CD14-positive monocyte (primary cell): ENCODE results near the gene ZCCHC4. TPM values are rescaled to one million over a fixed set of nuclear protein-coding genes. Genes with fewer than 3 reads are reported as not detected.
A peak's percentile ranks its signal among the peaks of the same experiment; 100 is the strongest.

Experiments
- DNase-seq, 3 donors: peaks; one replicate each; pipeline ENCODE4 v3.0.0-alpha.2; 2011 to 2022
- H2AFZ ChIP-seq: 2 replicates; pipeline ENCODE4 v1.6.0; 2012; ENCODE audit warnings: mild to moderate bottlenecking, low read depth, low read length, inconsistent platforms; ENCODE audit not compliant: insufficient read depth, poor library complexity, severe bottlenecking
- H3K27ac ChIP-seq, 2 donors: 1 replicate in 1 of 2; 2 replicates in 1 of 2; pipeline ENCODE4 v1.5.1; 2012 to 2013; ENCODE audit warnings: low read length in 2 of 2, control low read depth in 1 of 2, inconsistent platforms in 1 of 2, low read depth in 1 of 2, mild to moderate bottlenecking in 1 of 2
- H3K27me3 ChIP-seq, 2 donors: one replicate each; pipeline versions ENCODE4 v1.6.0 to v1.6.1; 2011 to 2013; ENCODE audit warnings: low read length in 2 of 2; ENCODE audit not compliant: control insufficient read depth in 2 of 2, insufficient read depth in 2 of 2
- H3K36me3 ChIP-seq, 2 donors: replicated peaks in 1 of 2; 1 replicate in 1 of 2; 2 replicates in 1 of 2; pipeline versions ENCODE4 v1.5.1 to v1.6.1; 2012 to 2013; ENCODE audit warnings: low read length in 2 of 2, control low read depth in 1 of 2, inconsistent platforms in 1 of 2, mild to moderate bottlenecking in 1 of 2; ENCODE audit not compliant: insufficient read depth in 2 of 2, control insufficient read depth in 1 of 2
- H3K4me1 ChIP-seq, 2 donors: 1 replicate in 1 of 2; 2 replicates in 1 of 2; pipeline versions ENCODE4 v1.5.1 to v1.6.1; 2012 to 2013; ENCODE audit warnings: low read length in 2 of 2, control low read depth in 1 of 2, inconsistent platforms in 1 of 2, mild to moderate bottlenecking in 1 of 2, moderate library complexity in 1 of 2; ENCODE audit not compliant: insufficient read depth in 2 of 2, control insufficient read depth in 1 of 2
- H3K4me2 ChIP-seq: replicated peaks from 2 replicates; pipeline ENCODE3; 2012; ENCODE audit warnings: low read length, moderate library complexity, mild to moderate bottlenecking; ENCODE audit not compliant: poor library complexity, severe bottlenecking; ENCODE audit errors: extremely low read depth
- H3K4me3 ChIP-seq, 3 experiments: fragments of 200-600 bp in 1 of 3; sonication (generic) in 1 of 3; replicated peaks in 1 of 3; 1 replicate in 2 of 3; 2 replicates in 1 of 3; pipeline ENCODE4 v1.5.1; 2011 to 2013; ENCODE audit warnings: low read length in 3 of 3, mild to moderate bottlenecking in 3 of 3, control low read depth in 2 of 3, low read depth in 2 of 3, inconsistent platforms in 1 of 3, moderate library complexity in 1 of 3
- H3K79me2 ChIP-seq: 2 replicates; pipeline ENCODE4 v1.6.0; 2012; ENCODE audit warnings: mild to moderate bottlenecking, control low read depth, inconsistent platforms, low read length, moderate library complexity; ENCODE audit not compliant: insufficient read depth
- H3K9ac ChIP-seq: 2 replicates; pipeline ENCODE4 v1.6.0; 2017; ENCODE audit warnings: low read length, mild to moderate bottlenecking; ENCODE audit not compliant: insufficient read depth, poor library complexity, severe bottlenecking
- H3K9me3 ChIP-seq, 2 donors: replicated peaks in 1 of 2; 1 replicate in 1 of 2; 2 replicates in 1 of 2; pipeline versions ENCODE4 v1.5.1 to v1.6.1; 2012 to 2013; ENCODE audit warnings: low read length in 2 of 2, control low read depth in 1 of 2; ENCODE audit not compliant: control insufficient read depth in 1 of 2, insufficient read depth in 1 of 2
- H4K20me1 ChIP-seq: 2 replicates; pipeline ENCODE4 v1.6.0; 2012; ENCODE audit warnings: mild to moderate bottlenecking, low read length, control low read depth, moderate library complexity; ENCODE audit not compliant: insufficient read depth
- H3K27ac Mint-ChIP-seq, 7 donors: one replicate each; pipeline ENCODE4 v1.8.0; 2020; ENCODE audit warnings: mild to moderate bottlenecking in 7 of 7, mixed read lengths in 7 of 7, moderate library complexity in 6 of 7, inconsistent platforms in 2 of 7
- H3K27me3 Mint-ChIP-seq, 3 donors: one replicate each; pipeline ENCODE4 v1.8.0; 2021 to 2022; ENCODE audit warnings: low read depth in 3 of 3, mild to moderate bottlenecking in 3 of 3, mixed read lengths in 3 of 3, moderate library complexity in 3 of 3, inconsistent platforms in 1 of 3
- H3K36me3 Mint-ChIP-seq, 2 donors: one replicate each; pipeline ENCODE4 v1.8.0; 2020; ENCODE audit warnings: mixed read lengths in 2 of 2, inconsistent platforms in 1 of 2, mild to moderate bottlenecking in 1 of 2
- H3K4me1 Mint-ChIP-seq: one replicate; pipeline ENCODE4 v1.8.0; 2020; ENCODE audit warnings: mild to moderate bottlenecking, mixed read lengths
- H3K4me3 Mint-ChIP-seq, 2 donors: one replicate each; pipeline ENCODE4 v1.8.0; 2020; ENCODE audit warnings: mild to moderate bottlenecking in 2 of 2, mixed read lengths in 2 of 2, moderate library complexity in 1 of 2
- H3K9me3 Mint-ChIP-seq, 7 donors: one replicate each; pipeline ENCODE4 v1.8.0; 2020 to 2022; ENCODE audit warnings: mixed read lengths in 7 of 7, mild to moderate bottlenecking in 6 of 7, moderate library complexity in 6 of 7, inconsistent platforms in 2 of 7
- WGBS: methylation state at CpG from one replicate; pipeline ENCODE4 v1.1.5; 2013; ENCODE audit warnings: missing lambda C conversion rate; ENCODE audit not compliant: insufficient coverage; 5-methylcytosine and 5-hydroxymethylcytosine counted together
- intact Hi-C, 2 donors: fragments of 100-400 bp; cut with micrococcal nuclease; formaldehyde crosslinking; loops; one replicate each; pipeline versions ENCODE4 v1.15.0 to v1.15.1; 2023
- polyA plus RNA-seq, 3 donors: library from polyadenylated mRNA; depleted of rRNA in 1 of 3; unstranded in 2 of 3; stranded (reverse) in 1 of 3; fragments of 300-500 nt in 2 of 3; fragments of >200 nt in 1 of 3; fragmentation: Illumina TruSeq in 2 of 3; gene quantifications; 1 replicate in 2 of 3; 2 replicates in 1 of 3; pipeline ENCODE4 v1.2.3, GENCODE V29; 2012 to 2021
- TF ChIP-seq, protein P1 (sequence below): fragments of 200-600 bp; IDR thresholded peaks from one replicate; pipeline ENCODE4 v1.8.0; 2022; ENCODE audit warnings: antibody characterized with exemption, mild to moderate bottlenecking

The ZCCHC4 gene
- polyA plus RNA-seq, 3 donors = 1.6 to 3.5 (median 3.4) TPM

DNA sequence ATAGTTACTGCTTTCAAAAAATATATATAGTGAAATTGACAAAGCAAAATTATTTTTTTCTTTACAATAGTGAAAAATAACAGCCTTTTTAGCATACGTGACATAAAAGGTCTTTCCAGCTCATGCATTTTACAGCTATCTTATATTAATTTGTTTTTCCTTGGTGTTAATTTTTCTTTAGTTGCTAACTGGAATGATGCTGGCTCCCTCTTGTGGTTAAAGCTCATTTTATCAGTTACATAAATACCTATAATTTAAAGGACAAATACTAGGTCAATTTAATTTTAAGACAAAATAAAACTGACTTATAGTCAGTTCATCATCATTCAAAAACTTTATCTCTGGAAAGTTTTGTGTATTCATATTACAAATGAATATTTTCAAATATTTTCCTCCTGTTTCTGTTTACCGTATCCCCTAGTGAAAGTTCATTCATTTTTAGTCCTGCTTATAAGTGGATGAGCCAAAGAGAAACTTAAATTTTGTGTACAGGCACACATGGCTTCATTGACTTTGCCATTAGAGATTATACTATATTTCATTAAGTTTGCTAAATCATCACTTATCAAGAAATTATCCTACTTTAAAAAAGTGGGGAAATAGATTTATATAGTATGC lies 54.5 kb downstream of the ZCCHC4 start:
- Histone ChIP-seq H3K4me2 (no peak overlapping the region), H3K79me2 (no peaks in the 10 kb centered on the region), H3K9ac (no peak overlapping the region), H3K9me3 (no peaks in the 10 kb centered on the region), H3K4me3 (no peak overlapping the region), H3K36me3 (peaks cover 7 to 34% of the 10 kb centered on the region in 2 donors), H2AFZ (no peak overlapping the region), H3K4me1 (no peaks in the 10 kb centered on the region), H4K20me1 (no peaks in the 10 kb centered on the region), H3K27ac (no peak overlapping the region), H3K27me3 (no peaks in the 10 kb centered on the region)
- Mint-ChIP-seq H3K27me3 (no peaks in the 10 kb centered on the region), H3K27ac (no peak overlapping the region), H3K4me3 (no peak overlapping the region), H3K36me3 (peaks cover 22 to 28% of the 10 kb centered on the region in 2 donors), H3K4me1 (no peaks in the 10 kb centered on the region), H3K9me3 (no peaks in the 10 kb centered on the region)
- TF ChIP-seq, protein P1, sequence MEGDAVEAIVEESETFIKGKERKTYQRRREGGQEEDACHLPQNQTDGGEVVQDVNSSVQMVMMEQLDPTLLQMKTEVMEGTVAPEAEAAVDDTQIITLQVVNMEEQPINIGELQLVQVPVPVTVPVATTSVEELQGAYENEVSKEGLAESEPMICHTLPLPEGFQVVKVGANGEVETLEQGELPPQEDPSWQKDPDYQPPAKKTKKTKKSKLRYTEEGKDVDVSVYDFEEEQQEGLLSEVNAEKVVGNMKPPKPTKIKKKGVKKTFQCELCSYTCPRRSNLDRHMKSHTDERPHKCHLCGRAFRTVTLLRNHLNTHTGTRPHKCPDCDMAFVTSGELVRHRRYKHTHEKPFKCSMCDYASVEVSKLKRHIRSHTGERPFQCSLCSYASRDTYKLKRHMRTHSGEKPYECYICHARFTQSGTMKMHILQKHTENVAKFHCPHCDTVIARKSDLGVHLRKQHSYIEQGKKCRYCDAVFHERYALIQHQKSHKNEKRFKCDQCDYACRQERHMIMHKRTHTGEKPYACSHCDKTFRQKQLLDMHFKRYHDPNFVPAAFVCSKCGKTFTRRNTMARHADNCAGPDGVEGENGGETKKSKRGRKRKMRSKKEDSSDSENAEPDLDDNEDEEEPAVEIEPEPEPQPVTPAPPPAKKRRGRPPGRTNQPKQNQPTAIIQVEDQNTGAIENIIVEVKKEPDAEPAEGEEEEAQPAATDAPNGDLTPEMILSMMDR = peak; percentile 68
- peak; percentile 5 to 29 (median 16) for DNase-seq
- intact Hi-C loops = no loop called here
- WGBS = no CpG with 5 or more reads among the region's 2 CpGs

DNA sequence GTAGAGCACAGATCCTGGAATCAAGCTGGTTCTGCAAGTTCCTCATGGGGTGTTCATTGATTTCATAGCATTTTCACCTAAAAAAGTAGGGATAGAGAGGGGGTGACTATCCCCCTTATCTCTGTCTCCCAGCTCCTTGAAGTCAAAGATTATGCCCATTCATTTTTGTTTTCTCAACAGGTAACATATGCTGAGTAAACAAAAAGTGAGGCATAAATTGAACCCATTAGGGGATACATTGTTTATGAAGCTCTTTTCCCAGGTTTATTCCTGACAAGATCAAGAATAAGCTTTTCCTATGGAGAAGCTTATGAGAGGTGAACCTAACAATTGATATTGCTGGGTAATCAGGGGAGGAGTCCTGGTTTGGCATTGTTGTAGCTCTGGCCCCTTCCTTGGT lies 55.3 kb downstream of the ZCCHC4 start:
- Mint-ChIP-seq H3K4me1 (peaks cover 6% of the 10 kb centered on the region), H3K4me3 (no peak overlapping the region), H3K27ac (no peak overlapping the region), H3K27me3 (no peaks in the 10 kb centered on the region), H3K9me3 (no peaks in the 10 kb centered on the region), H3K36me3 (peaks cover 22 to 28% of the 10 kb centered on the region in 2 donors)
- Histone ChIP-seq H3K27me3 (no peaks in the 10 kb centered on the region), H3K4me1 (no peaks in the 10 kb centered on the region), H3K79me2 (no peaks in the 10 kb centered on the region), H3K9ac (no peak overlapping the region), H4K20me1 (no peaks in the 10 kb centered on the region), H3K9me3 (no peaks in the 10 kb centered on the region), H3K4me2 (no peak overlapping the region), H3K36me3 (peaks cover 7 to 34% of the 10 kb centered on the region in 2 donors), H3K27ac (no peak overlapping the region), H2AFZ (no peak overlapping the region), H3K4me3 (no peak overlapping the region)
- TF ChIP-seq, protein P1 = no peak
- no peak for DNase-seq
- intact Hi-C loops = no loop called here
